Activated T-cell treated with anti-CD3 and anti-CD28 coated beads, Interleukin-2, amount 50 U/mL, for 24 hours (primary cell): ENCODE measurements around the gene IGF2R.
A peak's percentile ranks its signal among the peaks of the same experiment; 100 is the strongest.
"Not testable (repeated sequence)": the region's sequence is repeated elsewhere in the genome, so short reads cannot be mapped to it uniquely, and the experiment has no call there.

Source experiments
- DNase-seq: peaks from one replicate; pipeline ENCODE4 v3.0.0-alpha.2; 2020
- H3K27ac Mint-ChIP-seq: 2 replicates; pipeline ENCODE4 v1.8.0; 2020; ENCODE audit warnings: mild to moderate bottlenecking, mixed read lengths
- H3K27me3 Mint-ChIP-seq: 2 replicates; pipeline ENCODE4 v1.8.0; 2020; ENCODE audit warnings: mixed read lengths
- H3K36me3 Mint-ChIP-seq: 2 replicates; pipeline ENCODE4 v1.8.0; 2020; ENCODE audit warnings: low read depth, mixed read lengths
- H3K4me1 Mint-ChIP-seq: 2 replicates; pipeline ENCODE4 v1.8.0; 2020; ENCODE audit warnings: low read depth, mixed read lengths
- H3K4me3 Mint-ChIP-seq: 2 replicates; pipeline ENCODE4 v1.8.0; 2020; ENCODE audit warnings: mild to moderate bottlenecking, moderate library complexity, mixed read lengths
- H3K9me3 Mint-ChIP-seq: 2 replicates; pipeline ENCODE4 v1.8.0; 2020; ENCODE audit warnings: mixed read lengths

Gene IGF2R

DNA sequence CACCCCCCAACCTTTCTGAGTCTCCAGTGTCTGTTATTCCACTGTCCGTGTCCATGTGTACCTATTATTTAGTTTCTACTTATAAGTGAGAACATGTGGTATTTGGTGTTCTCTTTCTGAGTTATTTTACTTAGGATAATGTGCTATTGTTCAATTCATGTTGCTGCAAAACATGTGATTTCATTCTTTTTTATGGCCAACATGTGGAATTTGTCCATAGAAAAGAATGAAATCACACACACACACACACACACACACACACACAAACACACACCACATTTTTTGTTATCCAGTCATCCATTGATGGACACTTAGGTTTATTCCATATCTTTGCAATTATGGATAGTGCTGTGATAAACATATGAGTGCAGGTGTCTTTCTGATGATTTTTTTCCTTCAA lies 23.5 kb downstream of the IGF2R start:
- H3K27me3 Mint-ChIP-seq: no peaks in the 10 kb centered on the region
- H3K4me3 Mint-ChIP-seq: no peak overlapping the region
- H3K36me3 Mint-ChIP-seq: peaks cover 74% of the 10 kb centered on the region
- peaks cover 86% of the 10 kb centered on the region for H3K4me1 Mint-ChIP-seq
- DNase-seq: no peak
- H3K9me3 Mint-ChIP-seq: peaks cover 11% of the 10 kb centered on the region
- no peak overlapping the region for H3K27ac Mint-ChIP-seq

DNA sequence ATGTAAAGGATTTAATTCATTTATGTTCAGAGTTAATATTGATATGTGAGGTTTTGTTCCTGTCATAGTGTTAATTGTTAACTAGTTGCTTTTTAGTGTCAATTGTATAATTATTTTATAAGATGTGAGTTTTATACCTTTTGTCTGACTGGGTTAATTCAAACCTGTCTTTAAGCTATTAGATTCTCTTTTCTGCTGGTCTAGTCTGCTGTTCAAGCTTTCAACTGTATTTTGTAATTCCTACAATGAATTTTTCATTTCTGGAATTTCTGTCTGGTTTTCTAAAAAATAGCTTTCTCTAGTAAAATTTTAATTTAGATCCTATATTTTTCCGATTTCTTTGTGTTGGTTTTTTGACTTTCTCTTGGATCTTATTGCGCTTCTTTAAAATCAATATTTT lies 26.5 kb downstream of the IGF2R start:
- H3K4me1 Mint-ChIP-seq: peaks cover 88% of the 10 kb centered on the region
- no peak for DNase-seq
- H3K9me3 Mint-ChIP-seq: peaks cover 13% of the 10 kb centered on the region
- H3K4me3 Mint-ChIP-seq: no peak overlapping the region
- H3K36me3 Mint-ChIP-seq: peaks cover 96% of the 10 kb centered on the region
- no peaks in the 10 kb centered on the region for H3K27me3 Mint-ChIP-seq
- H3K27ac Mint-ChIP-seq: no peak overlapping the region

DNA sequence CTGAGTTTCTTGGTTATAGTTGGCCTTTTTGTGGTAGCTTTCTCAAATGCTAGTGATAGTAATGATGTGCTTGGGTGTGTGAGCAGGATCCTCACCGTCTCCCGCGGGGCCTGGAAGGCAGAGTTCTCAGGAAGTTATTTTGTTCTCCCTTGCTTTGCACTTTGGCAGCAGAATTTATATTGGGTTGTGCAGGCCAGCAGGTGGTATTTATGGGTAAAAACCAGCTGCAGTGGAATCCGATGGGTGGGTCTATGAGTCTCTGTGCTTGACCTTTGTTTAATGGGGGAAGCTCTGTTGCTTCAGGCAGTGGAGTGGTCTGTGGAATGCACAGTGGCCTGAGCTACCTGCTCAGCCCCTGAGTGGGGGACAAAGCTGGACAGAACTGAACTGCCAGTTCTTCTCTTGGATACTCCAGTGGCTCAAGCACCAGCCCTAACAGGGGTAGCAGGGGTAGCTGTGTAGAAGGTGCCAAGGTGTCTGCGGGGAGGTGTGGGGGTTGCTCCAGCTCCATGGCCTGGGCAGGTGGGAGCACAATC lies 27.3 kb downstream of the IGF2R start:
- Mint-ChIP-seq H3K27me3 (no peaks in the 10 kb centered on the region), H3K27ac (peak overlapping the region; percentile 34), H3K36me3 (peaks cover 94% of the 10 kb centered on the region), H3K9me3 (peaks cover 14% of the 10 kb centered on the region), H3K4me1 (peaks cover 82% of the 10 kb centered on the region), H3K4me3 (no peak overlapping the region)
- DNase-seq: no peak

DNA sequence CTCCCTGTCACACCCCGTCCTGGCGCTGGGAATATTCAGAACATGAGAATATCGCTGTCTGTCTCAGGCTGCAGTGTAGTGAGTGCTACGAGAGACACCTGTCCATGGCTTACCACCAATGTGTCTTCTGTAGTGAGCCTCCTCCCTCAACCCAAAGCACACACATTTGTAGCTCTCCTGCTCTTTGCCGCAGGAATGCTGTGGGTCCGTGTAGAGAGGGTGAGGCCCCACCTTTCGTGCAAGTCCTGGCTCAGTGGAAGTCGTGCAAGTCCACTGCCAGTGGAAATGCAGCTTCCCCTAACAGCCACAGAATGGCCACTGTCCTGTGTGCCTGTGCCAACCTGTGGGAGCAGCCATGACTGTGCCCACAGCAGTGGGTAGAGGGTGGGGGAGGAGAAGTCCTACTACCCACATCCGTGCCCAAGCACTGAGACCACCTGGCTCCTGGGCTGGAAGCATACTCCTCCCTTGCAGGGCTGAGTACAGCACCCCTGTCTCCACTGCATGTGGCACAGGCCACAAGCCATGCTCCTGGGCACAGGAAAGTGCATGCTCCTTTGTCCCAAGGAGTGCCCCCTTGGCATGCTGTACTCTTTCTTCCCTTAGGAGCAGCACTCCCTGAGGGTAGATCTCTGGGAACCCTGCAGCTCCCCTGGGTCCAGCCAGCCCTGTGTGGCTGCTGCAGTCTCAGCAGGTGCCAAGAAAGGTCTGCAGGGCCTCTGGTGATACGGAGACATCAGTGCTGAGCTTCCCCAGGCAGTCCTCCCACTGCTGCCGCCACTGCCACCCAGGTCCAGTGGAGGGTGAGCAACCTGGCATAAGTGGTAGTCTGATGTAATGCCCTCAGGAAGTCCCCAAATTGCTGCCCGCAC lies 28.0 kb downstream of the IGF2R start:
- H3K4me1 Mint-ChIP-seq: peaks cover 76% of the 10 kb centered on the region

DNA sequence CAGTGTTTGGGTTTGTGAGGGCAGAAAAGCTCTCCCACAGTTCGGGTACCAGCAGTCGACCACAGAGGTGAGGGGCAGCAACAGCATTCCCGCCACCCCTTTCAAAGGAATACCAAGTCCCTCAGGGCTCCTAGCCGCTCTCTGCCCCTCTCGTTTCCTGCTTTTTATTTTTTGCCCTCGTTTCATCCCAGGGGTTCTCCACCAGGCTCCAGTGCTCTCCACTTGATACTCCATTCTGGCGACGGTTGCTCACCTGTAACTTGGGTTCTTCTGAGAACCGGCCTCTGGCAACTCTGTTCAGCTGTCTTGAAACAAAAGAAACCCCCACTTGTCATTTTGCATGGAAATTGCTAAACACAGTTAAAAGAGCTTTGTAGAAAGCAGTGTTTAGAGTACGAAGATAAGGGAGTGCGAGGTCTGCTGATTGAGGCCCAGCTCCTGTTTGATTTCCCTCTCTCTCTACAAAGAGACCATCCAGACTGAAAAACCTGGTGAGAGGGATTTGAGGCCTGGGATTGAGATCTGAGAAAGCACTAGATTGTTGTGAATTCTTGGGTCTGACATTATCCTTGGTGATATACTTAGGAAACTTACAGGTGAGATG lies 28.7 kb downstream of the IGF2R start:
- Mint-ChIP-seq H3K9me3 (peaks cover 14% of the 10 kb centered on the region), H3K4me3 (no peak overlapping the region), H3K27ac (peak overlapping the region; percentile 12), H3K36me3 (peaks cover 85% of the 10 kb centered on the region), H3K4me1 (peaks cover 76% of the 10 kb centered on the region), H3K27me3 (no peaks in the 10 kb centered on the region)
- no peak for DNase-seq

More for the DNA sequence above, 28.0 kb downstream of the IGF2R start:
- peak overlapping the region; percentile 34 for H3K27ac Mint-ChIP-seq
- DNase-seq: no peak
- peaks cover 87% of the 10 kb centered on the region for H3K36me3 Mint-ChIP-seq
- H3K27me3 Mint-ChIP-seq: no peaks in the 10 kb centered on the region
- no peak overlapping the region for H3K4me3 Mint-ChIP-seq
- H3K9me3 Mint-ChIP-seq: peaks cover 14% of the 10 kb centered on the region

DNA sequence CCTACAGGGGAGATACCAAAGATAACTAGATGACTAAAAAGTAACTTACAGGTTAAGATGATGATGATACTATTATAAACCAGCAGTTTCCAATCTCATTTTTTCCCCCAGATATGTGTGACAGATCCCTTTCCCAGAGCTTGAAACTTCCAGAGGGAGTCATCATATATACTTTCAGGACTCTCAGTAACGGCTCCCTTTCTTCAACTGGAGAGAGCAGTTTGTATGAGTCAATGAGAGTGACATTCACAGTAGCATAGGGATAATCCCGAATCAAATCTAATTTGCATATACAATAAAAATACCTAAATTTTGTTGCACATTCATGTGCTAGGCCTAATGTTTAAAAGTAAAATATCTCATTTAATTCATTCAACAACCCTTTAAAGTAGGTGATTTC lies 29.7 kb downstream of the IGF2R start:
- Mint-ChIP-seq H3K27ac (peak overlapping the region; percentile 77), H3K4me1 (peaks cover 71% of the 10 kb centered on the region), H3K4me3 (no peak overlapping the region), H3K9me3 (peaks cover 14% of the 10 kb centered on the region), H3K27me3 (no peaks in the 10 kb centered on the region), H3K36me3 (peaks cover 80% of the 10 kb centered on the region)
- DNase-seq: no peak

DNA sequence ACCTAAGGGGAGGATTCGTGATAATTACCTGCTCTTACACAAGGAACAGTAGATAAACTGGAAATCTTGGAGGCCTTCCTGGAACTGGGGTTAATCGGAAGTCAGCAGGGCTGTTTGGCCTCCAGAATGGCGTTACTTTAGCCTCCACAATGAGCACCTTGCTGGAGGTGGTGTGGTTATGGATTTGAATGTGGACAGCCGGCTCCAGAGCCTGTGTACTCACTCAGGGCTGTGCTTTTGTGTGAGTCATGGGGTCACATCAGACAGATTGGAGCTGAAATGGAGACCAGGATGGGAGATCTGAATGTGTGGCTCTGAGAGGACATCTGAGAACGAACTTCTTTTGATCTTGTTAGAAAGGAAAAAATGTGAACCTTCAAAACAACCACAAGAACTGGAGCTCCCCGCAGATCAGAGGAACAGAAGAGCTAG lies 30.4 kb downstream of the IGF2R start:
- Mint-ChIP-seq H3K4me3 (no peak overlapping the region), H3K4me1 (peaks cover 72% of the 10 kb centered on the region), H3K27me3 (no peaks in the 10 kb centered on the region), H3K27ac (peak overlapping the region; percentile 71), H3K9me3 (peaks cover 11% of the 10 kb centered on the region), H3K36me3 (peaks cover 80% of the 10 kb centered on the region)
- DNase-seq: no peak

DNA sequence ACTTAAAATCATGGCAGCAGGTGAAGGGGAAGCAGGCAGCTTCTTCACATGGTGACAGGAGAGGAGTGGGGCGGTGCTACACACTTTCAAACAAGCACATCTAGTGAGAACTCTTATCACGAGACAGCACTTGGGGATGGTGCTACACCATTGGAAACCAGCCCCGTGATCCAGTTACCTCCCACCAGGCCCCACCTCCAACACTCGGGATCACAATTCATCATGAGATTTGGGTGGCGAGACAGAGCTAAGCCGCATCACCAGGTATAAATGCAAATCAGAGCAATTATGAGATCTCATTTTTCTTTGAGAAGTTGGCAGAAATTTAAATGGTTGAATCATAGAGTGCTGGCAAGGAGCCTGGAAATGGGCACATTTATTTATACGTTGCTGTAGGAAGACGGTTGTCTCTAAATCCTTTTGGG lies 31.4 kb downstream of the IGF2R start:
- H3K27ac Mint-ChIP-seq: no peak overlapping the region
- no peaks in the 10 kb centered on the region for H3K27me3 Mint-ChIP-seq
- no peak overlapping the region for H3K4me3 Mint-ChIP-seq
- DNase-seq: no peak
- peaks cover 78% of the 10 kb centered on the region for H3K36me3 Mint-ChIP-seq
- peaks cover 3% of the 10 kb centered on the region for H3K9me3 Mint-ChIP-seq
- H3K4me1 Mint-ChIP-seq: peaks cover 73% of the 10 kb centered on the region

DNA sequence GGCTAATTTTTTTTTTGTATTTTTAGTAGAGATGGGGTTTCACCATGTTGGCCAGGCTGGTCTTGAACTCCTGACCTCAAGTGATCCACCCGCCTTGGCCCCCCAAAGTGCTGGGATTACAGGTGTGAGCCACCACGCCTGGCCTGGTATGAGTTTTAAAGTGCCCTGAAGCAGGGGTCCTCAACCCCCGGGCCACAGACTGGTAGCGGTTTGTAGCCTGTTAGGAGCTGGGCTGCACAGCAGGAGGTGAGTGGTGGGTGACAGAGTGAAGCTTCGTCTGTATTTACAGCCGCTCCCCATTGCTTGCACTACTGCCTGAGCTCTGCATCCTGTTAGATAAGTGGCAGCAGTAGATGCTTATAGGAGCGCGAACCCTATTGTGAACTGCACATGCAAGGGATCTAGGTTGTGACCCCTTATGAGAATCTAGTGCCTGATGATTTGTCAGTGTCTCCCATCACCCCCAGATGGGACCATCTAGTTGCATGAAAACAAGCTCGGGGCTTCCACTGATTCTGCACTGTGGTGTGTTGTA lies 32.1 kb downstream of the IGF2R start:
- Mint-ChIP-seq H3K4me1 (peaks cover 69% of the 10 kb centered on the region), H3K36me3 (peaks cover 71% of the 10 kb centered on the region)
- DNase-seq, H3K27me3 Mint-ChIP-seq, H3K9me3 Mint-ChIP-seq, H3K4me3 Mint-ChIP-seq, H3K27ac Mint-ChIP-seq: not testable (repeated sequence)

DNA sequence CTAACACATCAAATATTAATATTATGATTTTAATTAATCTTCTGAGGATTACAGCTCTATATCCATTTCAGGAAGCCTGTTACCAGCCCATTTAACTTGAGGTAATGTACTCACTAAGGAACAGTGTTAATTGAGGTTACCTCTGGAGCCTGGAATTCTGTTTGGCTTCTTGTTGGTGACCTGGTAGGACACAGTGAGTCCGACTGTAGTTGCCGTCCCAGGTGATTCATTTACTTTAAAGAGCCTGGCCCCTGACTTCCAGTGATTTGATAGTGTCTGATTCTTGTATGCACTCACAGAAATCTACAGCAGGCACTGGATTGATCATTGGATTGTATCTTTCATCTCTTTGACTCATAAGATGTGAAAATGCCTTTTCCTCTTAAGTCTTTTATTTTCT lies 34.0 kb downstream of the IGF2R start:
- no peaks in the 10 kb centered on the region for H3K27me3 Mint-ChIP-seq
- H3K4me1 Mint-ChIP-seq: peaks cover 65% of the 10 kb centered on the region
- no peak for DNase-seq
- H3K4me3 Mint-ChIP-seq: no peak overlapping the region
- H3K27ac Mint-ChIP-seq: no peak overlapping the region
- peaks cover 3% of the 10 kb centered on the region for H3K9me3 Mint-ChIP-seq
- H3K36me3 Mint-ChIP-seq: peaks cover 56% of the 10 kb centered on the region

DNA sequence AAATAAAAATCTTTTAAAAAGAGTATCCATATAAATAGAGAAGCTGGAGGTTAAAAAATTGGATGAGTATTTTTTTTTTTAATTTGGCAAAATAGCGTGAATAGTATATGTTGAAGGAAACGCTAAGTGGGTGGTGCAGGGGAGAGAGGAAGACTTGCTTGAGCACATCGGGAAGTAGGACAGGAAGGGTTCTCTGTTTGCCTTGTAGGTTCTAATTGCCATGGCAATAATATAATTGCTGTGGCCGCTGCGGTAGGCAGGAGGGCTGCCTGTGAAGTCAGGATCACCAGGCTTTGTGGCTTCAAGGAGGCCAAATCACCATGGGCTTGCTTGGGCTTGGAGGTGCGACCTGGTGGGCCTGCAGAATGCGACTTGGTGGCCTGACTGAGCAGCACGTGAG lies 35.1 kb downstream of the IGF2R start:
- Mint-ChIP-seq H3K36me3 (peaks cover 54% of the 10 kb centered on the region), H3K4me1 (peaks cover 62% of the 10 kb centered on the region), H3K4me3 (no peak overlapping the region), H3K9me3 (peaks cover 3% of the 10 kb centered on the region), H3K27ac (no peak overlapping the region), H3K27me3 (no peaks in the 10 kb centered on the region)
- DNase-seq: no peak

DNA sequence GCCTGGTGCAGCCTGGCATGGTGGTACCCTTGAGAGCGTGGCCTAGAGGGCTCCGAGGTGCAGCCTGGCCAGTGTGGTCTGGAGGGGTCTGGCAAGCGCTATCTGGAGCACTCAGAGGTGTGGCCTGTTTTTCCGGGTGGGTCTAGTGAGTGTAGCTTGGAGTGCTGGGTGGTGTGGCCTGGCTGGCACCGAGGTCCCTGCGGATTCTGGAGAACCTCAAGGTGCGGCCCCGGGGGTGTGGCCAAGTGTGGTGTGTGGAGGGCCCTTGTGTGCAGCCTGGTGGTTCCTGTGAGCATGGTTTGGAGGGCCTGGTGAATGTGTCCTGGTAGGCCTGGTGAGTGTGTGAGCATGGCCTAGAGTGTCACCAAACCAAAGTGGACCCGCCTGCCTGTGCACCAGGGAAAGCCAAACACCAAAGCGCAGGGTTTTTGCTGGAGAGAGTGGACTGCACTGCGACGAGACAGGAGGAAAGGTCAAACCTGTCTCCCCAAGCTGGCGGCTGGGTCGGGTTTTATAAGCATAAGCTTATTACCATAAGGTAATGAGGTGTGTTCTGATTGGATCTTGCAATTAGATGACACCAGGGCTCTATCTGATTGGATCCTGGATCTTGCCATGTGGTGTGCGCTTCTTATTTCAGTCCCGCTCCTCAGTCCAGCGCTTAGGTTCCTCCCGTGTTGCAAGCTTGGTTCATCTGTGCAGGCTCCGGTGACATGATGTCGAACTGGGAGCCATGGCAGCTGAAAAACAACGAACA lies 35.7 kb downstream of the IGF2R start:
- H3K27ac Mint-ChIP-seq: no peak overlapping the region
- no peak overlapping the region for H3K4me3 Mint-ChIP-seq
- peaks cover 3% of the 10 kb centered on the region for H3K9me3 Mint-ChIP-seq
- peaks cover 53% of the 10 kb centered on the region for H3K36me3 Mint-ChIP-seq
- H3K27me3 Mint-ChIP-seq: no peaks in the 10 kb centered on the region
- peaks cover 56% of the 10 kb centered on the region for H3K4me1 Mint-ChIP-seq
- no peak for DNase-seq

DNA sequence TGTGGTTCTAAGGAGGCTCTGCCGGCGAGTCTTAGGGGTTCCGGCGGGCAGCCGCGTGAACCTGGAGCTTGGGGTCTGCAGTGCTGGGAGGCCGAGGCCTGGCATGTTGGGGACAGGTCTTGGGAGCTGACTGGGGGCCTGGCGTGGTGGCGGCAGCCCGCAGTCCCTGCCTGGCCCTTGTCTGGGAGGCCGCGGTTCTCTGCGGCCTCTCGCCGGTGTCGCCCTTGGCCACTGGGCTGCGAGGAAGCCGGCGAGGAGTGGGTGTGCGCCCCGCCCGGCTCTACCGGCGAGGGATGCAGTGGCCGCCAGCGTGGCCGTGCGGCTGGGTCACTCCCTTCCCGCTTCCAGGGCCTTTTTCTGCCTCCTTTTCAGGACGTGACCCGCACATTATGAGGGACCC lies 36.3 kb downstream of the IGF2R start:
- Mint-ChIP-seq H3K36me3 (peaks cover 53% of the 10 kb centered on the region), H3K27me3 (no peaks in the 10 kb centered on the region), H3K4me1 (peaks cover 52% of the 10 kb centered on the region), H3K9me3 (peaks cover 3% of the 10 kb centered on the region), H3K27ac (no peak overlapping the region), H3K4me3 (no peak overlapping the region)
- no peak for DNase-seq

DNA sequence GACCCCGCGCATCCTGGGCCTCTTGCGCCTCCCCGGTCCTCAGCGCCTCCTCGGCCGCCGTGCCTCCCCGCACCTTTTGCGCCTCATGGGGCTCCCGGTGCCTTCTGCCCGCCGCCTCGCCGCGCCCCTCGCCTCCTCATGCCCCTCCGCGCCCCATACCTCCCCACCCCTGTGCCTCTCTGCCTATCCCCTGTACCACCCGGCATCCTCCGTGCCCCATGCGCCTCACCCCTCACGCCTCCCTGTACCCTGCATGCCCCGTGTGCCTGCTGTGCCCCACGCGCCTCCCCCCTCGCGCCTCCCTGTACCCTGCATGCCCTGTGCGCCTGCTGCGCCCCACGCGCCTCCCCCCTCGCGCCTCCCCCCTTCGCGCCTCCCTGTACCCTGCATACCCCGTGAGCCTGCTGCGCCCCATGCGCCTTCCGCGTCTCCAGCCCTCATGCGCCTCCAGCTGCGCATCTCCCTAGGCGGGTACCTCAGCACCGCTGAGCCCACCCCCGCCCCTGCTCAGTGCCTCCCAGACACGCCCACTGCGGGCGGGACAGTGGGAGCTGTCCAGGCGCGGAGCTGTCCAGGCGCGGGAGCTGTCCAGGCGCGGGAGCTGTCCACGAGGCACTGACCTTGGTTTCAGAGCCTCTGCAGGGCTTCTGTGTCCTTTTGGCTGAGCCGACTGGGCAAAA lies 37.1 kb downstream of the IGF2R start:
- no peak for DNase-seq
- Mint-ChIP-seq H3K9me3 (no peaks in the 10 kb centered on the region), H3K4me1 (peaks cover 50% of the 10 kb centered on the region), H3K4me3 (peak overlapping the region; percentile 37), H3K36me3 (peaks cover 56% of the 10 kb centered on the region), H3K27me3 (no peaks in the 10 kb centered on the region), H3K27ac (no peak overlapping the region)
